Heart left ventricle (tissue), 13 donors: Measurements from ENCODE around the gene PHTF1.

ENCODE experiments used
- CTCF ChIP-seq, 12 donors: fragments of 200-600 bp; sonication (generic) in 4 of 12; IDR thresholded peaks; one replicate each; pipeline versions ENCODE4 v1.5.0 to v1.8.0; 2018 to 2022; ENCODE audit warnings: antibody characterized with exemption in 12 of 12, mild to moderate bottlenecking in 5 of 12
- POLR2A ChIP-seq, 2 donors: fragments of 450-650 bp; IDR thresholded peaks; one replicate each; pipeline ENCODE4 v1.6.1; 2017; ENCODE audit warnings: antibody characterized with exemption in 2 of 2, mild to moderate bottlenecking in 2 of 2, moderate library complexity in 2 of 2
- donor health status: ischemic (EF 13 %, LVEDD 7.1; RV severe dilation, severe dysfunction).
- donor health status: DM: no; HTN: yes; CAD: no.
- donor health status: DM: no; HTN: no; CAD: no.
- donor health status: ischemic (EF 25% LVEDD 6.9; RV normal size, moderate dysfunction).
- donor health status: ischemic (EF 25% LVEDD 5.7; RV mildly dilated, moderate dysfunction).
- donor health status: ischemic (EF 35%, LVEDD 5.7; RV mildly dilated, moderate dysfunction).
- donor health status: nonischemic (EF 11% LVEDD 7.7; RV severe dilation, severe dysfunction).
- donor health status: DM: yes; HTN: yes; CAD: no.
- donor health status: PGD.
- donor health status: ischemic (EF 29% LVEDD 5.4; RV normal size, mild dysfunction).
- donor health status: nonischemic (EF 23%, LVEDD 6.1; RV moderate dilation, normal function).

- TF ChIP-seq CTCF (IDR thresholded peaks at IDR 0.05): no peak
- no peak for TF ChIP-seq POLR2A (IDR thresholded peaks at IDR 0.05)
Measured at GRCh38 chr1:113666126-113666525, 93.2 kb downstream of the PHTF1 start.
